CD4-positive, alpha-beta T cell (primary cell): Measurements from ENCODE around the gene HOXC11. TPM values are rescaled to one million over a fixed set of nuclear protein-coding genes. Genes with fewer than 3 reads are reported as not detected.

Experiments
- ATAC-seq: fragments of 200-7000 bp; cut with Tn5 transposase; one replicate; pipeline ENCODE4 v1.10.0; 2022; ENCODE audit warnings: mild to moderate bottlenecking; ENCODE audit not compliant: poor library complexity
- CTCF ChIA-PET: fragments of 350-600 bp; sonication (Branson Sonifier 250); formaldehyde crosslinking; loops from one replicate; lab custom pipeline; 2021; ENCODE audit warnings: antibody characterized with exemption, inconsistent platforms; lab: Charles Lee
- POLR2A ChIA-PET: fragments of 350-600 bp; sonication (Branson Sonifier 250); formaldehyde crosslinking; loops from one replicate; lab custom pipeline; 2021; ENCODE audit warnings: antibody characterized with exemption, inconsistent platforms; lab: Charles Lee
- DNase-seq, 14 experiments: peaks; one replicate each; pipeline ENCODE4 v3.0.0-alpha.2; 2013 to 2020; ENCODE audit warnings: mixed read lengths in 2 of 14
- H3K27ac ChIP-seq, 2 donors: one replicate each; pipeline versions ENCODE4 v1.5.1 to v1.7.0; 2013; ENCODE audit warnings: low read length in 2 of 2, low read depth in 1 of 2, mild to moderate bottlenecking in 1 of 2
- H3K27me3 ChIP-seq, 2 experiments: 1 replicate in 1 of 2; 2 replicates in 1 of 2; pipeline versions ENCODE4 v1.6.1 to v1.7.0; 2013; ENCODE audit warnings: low read length in 2 of 2, control low read depth in 1 of 2, mild to moderate bottlenecking in 1 of 2, moderate library complexity in 1 of 2; ENCODE audit not compliant: insufficient read depth in 2 of 2, control insufficient read depth in 1 of 2
- H3K36me3 ChIP-seq: one replicate; pipeline ENCODE4 v1.6.1; 2013; ENCODE audit warnings: low read length, control low read depth; ENCODE audit not compliant: insufficient read depth
- H3K4me1 ChIP-seq: one replicate; pipeline ENCODE4 v1.6.1; 2013; ENCODE audit warnings: low read length, control low read depth; ENCODE audit not compliant: insufficient read depth
- H3K4me3 ChIP-seq: one replicate; pipeline ENCODE4 v1.5.1; 2013; ENCODE audit warnings: mild to moderate bottlenecking, low read length, moderate library complexity
- H3K9me3 ChIP-seq, 2 experiments: 1 replicate in 1 of 2; 2 replicates in 1 of 2; pipeline versions ENCODE4 v1.6.1 to v1.7.0; 2013; ENCODE audit warnings: low read length in 2 of 2, mild to moderate bottlenecking in 2 of 2, control low read depth in 1 of 2, moderate library complexity in 1 of 2; ENCODE audit not compliant: control insufficient read depth in 1 of 2, insufficient read depth in 1 of 2
- H3K27ac Mint-ChIP-seq: one replicate; pipeline ENCODE4 v1.8.0; 2020; ENCODE audit warnings: mixed read lengths
- H3K27me3 Mint-ChIP-seq: one replicate; pipeline ENCODE4 v1.8.0; 2021; ENCODE audit warnings: mixed read lengths
- H3K36me3 Mint-ChIP-seq: one replicate; pipeline ENCODE4 v1.8.0; 2021; ENCODE audit warnings: low read depth, mixed read lengths
- H3K4me1 Mint-ChIP-seq: one replicate; pipeline ENCODE4 v1.8.0; 2021; ENCODE audit warnings: low read depth, mixed read lengths
- H3K4me3 Mint-ChIP-seq: one replicate; pipeline ENCODE4 v1.8.0; 2020; ENCODE audit warnings: mild to moderate bottlenecking, mixed read lengths
- H3K9me3 Mint-ChIP-seq: one replicate; pipeline ENCODE4 v1.8.0; 2020; ENCODE audit warnings: mixed read lengths
- intact Hi-C, 2 experiments: fragments of 100-400 bp; cut with DNase I in 1 of 2; cut with micrococcal nuclease in 1 of 2; formaldehyde crosslinking; loops; one replicate each; pipeline versions ENCODE4 v1.15.1 to v1.9.0; 2023 to 2025; cut with DNase I, micrococcal nuclease
- total RNA-seq, 174 experiments: library from RNA in 2 of 174; stranded (reverse) in 2 of 174; gene quantifications; one replicate each; pipeline ENCODE4 v1.2.3 and lab custom pipeline; 2021 to 2026
- TF ChIP-seq, protein P1 (sequence below): fragments of 200-600 bp; IDR thresholded peaks from one replicate; pipeline ENCODE4 v1.8.0; 2022; ENCODE audit warnings: antibody characterized with exemption, mild to moderate bottlenecking

HOXC11 gene
- total RNA-seq, 2 experiments from 2014 or later: not detected

DNA sequence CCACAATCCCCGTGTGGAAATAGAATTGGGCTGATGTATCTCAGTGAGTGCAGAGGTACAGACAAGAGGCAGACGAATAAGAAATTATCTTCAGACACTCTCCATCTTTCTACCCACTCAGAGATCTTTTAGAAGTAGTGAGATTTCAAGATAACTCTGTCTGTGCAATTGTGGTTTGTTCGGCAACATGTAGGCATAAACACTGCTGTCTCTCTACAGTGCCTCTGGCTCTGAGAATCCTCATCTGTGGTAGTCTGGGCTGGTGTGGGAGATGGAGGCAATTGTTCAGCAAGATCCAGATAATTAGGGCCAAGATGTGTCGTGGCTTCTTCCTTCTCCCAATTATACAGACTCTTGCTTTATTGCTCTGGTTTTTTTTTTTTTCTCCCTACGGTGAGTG, 31.2 kb upstream of the HOXC11 start:
- ChIA-PET CTCF (no interaction called here), POLR2A (no interaction called here)
- peaks cover 18% of the 10 kb centered on the region for H3K4me1 ChIP-seq
- DNase-seq (no peak), ATAC-seq (peak; percentile 58)
- TF ChIP-seq, protein P1, sequence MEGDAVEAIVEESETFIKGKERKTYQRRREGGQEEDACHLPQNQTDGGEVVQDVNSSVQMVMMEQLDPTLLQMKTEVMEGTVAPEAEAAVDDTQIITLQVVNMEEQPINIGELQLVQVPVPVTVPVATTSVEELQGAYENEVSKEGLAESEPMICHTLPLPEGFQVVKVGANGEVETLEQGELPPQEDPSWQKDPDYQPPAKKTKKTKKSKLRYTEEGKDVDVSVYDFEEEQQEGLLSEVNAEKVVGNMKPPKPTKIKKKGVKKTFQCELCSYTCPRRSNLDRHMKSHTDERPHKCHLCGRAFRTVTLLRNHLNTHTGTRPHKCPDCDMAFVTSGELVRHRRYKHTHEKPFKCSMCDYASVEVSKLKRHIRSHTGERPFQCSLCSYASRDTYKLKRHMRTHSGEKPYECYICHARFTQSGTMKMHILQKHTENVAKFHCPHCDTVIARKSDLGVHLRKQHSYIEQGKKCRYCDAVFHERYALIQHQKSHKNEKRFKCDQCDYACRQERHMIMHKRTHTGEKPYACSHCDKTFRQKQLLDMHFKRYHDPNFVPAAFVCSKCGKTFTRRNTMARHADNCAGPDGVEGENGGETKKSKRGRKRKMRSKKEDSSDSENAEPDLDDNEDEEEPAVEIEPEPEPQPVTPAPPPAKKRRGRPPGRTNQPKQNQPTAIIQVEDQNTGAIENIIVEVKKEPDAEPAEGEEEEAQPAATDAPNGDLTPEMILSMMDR: no peak
- Mint-ChIP-seq H3K4me1 (peaks cover 23% of the 10 kb centered on the region), H3K27me3 (peaks cover 90% of the 10 kb centered on the region), H3K27ac (no peak overlapping the region), H3K4me3 (no peak overlapping the region), H3K9me3 (no peaks in the 10 kb centered on the region), H3K36me3 (no peaks in the 10 kb centered on the region)
- H3K4me3 ChIP-seq: no peak overlapping the region
- peaks cover 85 to 98% of the 10 kb centered on the region in 2 experiments for H3K27me3 ChIP-seq
- intact Hi-C loops: no loop called here
- H3K36me3 ChIP-seq: no peaks in the 10 kb centered on the region
- peaks cover 0 to 36% of the 10 kb centered on the region in 2 experiments for H3K9me3 ChIP-seq
- H3K27ac ChIP-seq: no peak overlapping the region

DNA sequence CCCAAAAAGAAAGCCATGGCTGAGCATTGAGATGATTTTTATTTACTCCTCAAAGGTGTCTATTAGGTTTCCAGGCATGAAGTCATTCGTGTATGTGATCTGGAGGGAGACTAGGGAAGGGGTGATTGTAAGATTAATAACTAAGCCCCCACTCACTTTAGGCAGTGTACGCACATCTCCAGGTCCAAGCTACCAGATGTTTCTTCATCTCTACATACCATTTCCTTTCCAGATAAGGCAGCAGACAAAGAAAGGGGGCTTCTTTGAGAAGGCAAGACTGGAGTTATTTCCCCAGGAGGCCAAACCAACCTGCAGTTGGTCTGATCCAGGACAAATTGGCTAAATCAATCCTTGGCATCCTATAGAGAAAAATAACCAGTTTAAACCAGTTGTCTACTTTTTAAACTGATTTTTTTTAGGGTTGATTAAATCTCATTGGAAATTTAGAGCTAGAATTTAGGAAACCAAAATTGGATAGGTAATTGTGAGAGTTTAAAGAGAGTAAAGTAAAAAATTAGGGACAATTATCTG, 30.4 kb upstream of the HOXC11 start:
- no peaks in the 10 kb centered on the region for H3K9me3 Mint-ChIP-seq
- intact Hi-C loops: no loop called here
- no peaks in the 10 kb centered on the region for H3K36me3 ChIP-seq
- no peaks in the 10 kb centered on the region for H3K36me3 Mint-ChIP-seq
- H3K27ac Mint-ChIP-seq: no peak overlapping the region
- DNase-seq: no peak
- peaks cover 0 to 30% of the 10 kb centered on the region in 2 experiments for H3K9me3 ChIP-seq
- H3K27me3 ChIP-seq: peaks cover 85 to 97% of the 10 kb centered on the region in 2 experiments
- H3K4me3 Mint-ChIP-seq: no peak overlapping the region
- CTCF ChIA-PET: no interaction called here
- TF ChIP-seq, protein P1: no peak
- no peak overlapping the region for H3K27ac ChIP-seq
- peaks cover 18% of the 10 kb centered on the region for H3K4me1 Mint-ChIP-seq
- POLR2A ChIA-PET: no interaction called here
- no peak for ATAC-seq
- peaks cover 90% of the 10 kb centered on the region for H3K27me3 Mint-ChIP-seq
- H3K4me3 ChIP-seq: no peak overlapping the region
- H3K4me1 ChIP-seq: peaks cover 18% of the 10 kb centered on the region

DNA sequence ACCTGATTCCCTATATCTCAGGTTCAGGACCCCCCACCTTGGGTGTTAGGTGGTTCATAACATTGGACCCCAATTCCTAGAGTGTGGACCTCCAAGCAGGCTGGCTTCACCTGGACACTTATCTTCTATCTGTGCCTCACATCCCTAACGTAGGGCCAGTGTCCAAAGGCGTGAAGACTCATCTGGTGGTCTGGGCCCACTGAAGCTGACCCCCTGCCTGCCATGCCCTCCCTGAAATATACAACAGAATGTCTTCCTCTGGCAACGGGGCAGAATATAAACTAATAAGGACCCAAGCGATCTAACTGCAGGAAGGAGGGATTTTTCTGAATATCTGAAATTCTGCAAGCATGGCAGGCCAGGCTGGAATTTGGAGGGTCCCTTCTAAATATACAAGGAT, 28.7 kb upstream of the HOXC11 start:
- peaks cover 88 to 97% of the 10 kb centered on the region in 2 experiments for H3K27me3 ChIP-seq
- no peaks in the 10 kb centered on the region for H3K36me3 ChIP-seq
- POLR2A ChIA-PET: no interaction called here
- CTCF ChIA-PET: no interaction called here
- Mint-ChIP-seq H3K36me3 (no peaks in the 10 kb centered on the region), H3K27me3 (peaks cover 95% of the 10 kb centered on the region), H3K4me3 (no peak overlapping the region), H3K9me3 (no peaks in the 10 kb centered on the region), H3K4me1 (peaks cover 6% of the 10 kb centered on the region), H3K27ac (no peak overlapping the region)
- no peak for ATAC-seq
- no peak for DNase-seq
- no peak overlapping the region for H3K27ac ChIP-seq
- no peak overlapping the region for H3K4me3 ChIP-seq
- intact Hi-C loops: no loop called here
- TF ChIP-seq, protein P1: no peak
- peaks cover 0 to 24% of the 10 kb centered on the region in 2 experiments for H3K9me3 ChIP-seq
- H3K4me1 ChIP-seq: peaks cover 7% of the 10 kb centered on the region
